HuH-7 (cell line): ENCODE results near the gene JMJD8.

Source experiments
- DNase-seq: peaks from one replicate; pipeline ENCODE4 v3.0.0; 2011; ENCODE audit warnings: low spot score

The JMJD8 gene

DNA sequence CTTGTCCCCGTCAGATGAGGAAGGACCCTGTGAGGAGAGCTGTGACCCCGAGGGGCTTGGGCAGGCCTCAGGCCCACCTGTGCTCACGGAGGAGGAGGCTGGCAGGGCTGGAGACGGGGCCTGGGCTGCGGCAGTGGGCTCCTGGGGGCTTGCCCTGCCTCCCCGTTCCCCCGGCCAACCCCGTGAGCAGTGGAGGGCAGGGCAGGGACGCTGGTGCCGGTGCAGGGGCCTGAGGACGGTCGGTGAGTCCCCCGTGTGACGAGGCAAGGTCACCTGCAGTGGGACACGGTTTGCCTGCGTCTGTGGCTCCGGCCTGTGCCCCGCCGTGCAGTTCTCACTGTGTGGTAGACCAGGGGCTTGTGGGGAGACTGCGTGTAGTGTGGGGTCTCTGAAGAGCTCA, 24.5 kb downstream of the JMJD8 start:
- DNase-seq, result no peak

DNA sequence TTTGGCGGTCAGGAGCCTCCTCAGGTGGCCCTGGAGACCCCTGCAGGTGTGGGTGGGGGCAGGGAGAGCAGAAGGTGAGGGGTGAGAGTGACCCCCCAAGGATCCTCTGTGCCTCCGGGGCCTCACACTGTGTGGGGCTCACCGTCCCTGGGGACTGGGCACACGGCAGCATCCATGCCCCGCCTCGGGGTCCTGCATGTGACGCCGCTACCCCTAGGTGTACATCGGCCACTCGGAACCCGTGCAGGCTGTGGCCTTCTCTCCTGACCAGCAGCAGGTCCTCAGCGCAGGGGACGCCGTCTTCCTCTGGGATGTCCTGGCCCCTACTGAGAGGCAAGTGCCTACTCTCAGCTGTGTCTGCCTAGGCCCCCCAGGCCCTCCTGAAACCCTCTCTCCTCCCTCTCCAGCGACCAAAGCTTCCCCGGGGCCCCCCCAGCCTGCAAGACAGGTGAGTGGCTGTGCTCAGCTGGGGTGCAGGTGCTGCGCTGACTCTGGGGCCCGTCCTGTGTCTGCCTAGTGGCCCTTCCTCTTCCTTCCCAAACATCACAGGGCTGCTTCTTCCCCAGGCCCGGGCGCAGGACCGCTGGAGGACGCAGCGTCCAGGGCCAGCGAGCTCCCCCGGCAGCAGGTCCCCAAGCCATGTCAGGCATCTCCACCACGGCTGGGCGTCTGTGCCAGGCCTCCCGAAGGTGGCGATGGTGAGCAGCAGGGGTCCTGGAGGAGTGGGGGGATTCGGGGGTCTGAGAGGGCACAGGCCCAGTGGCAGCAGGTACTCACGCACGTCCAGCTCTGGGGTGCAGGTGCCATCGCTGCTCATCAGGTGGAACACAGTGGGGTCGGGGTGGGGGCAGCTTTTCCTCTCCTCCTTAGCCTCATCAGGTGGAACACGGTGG, 25.2 kb downstream of the JMJD8 start:
- no peak for DNase-seq

DNA sequence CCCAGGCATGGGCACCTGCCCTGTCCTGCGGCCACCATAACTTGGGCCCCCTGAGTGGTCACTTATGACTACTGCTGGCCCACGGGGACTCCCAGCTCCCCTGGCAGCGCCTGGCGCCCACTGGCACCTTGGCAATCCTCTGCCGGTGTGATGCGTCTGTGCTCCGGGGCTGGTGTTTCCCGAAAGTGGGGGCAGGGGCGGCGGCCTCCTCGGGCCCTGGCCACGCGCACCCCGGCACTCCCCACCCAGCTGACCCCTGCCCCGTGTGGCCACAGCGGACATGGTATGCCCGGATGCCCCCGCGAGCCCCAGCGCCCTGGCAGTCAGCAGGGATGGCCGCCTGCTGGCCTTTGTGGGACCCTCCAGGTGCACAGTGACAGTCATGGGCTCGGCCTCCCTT, 26.6 kb downstream of the JMJD8 start:
- no peak for DNase-seq

DNA sequence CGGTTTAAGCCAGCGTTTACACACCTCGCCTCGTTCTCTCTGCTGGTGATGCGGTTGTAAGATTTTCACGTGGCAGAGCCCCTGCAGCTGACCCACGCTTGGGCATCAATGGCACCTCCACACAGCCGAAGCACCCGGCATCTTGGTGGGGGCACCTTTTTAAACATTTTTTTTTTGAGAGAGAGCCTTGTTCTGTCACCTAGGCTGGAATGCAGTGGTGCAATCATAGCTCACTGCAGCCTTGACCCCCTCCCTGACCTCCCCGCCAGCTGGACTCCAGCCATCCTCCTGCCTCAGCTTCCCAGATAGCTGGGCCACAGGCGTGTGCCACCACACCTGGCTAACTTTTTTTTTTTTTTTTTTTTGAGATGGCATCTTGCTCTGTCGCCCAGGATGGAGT, 30.1 kb downstream of the JMJD8 start:
- DNase-seq, result no peak

DNA sequence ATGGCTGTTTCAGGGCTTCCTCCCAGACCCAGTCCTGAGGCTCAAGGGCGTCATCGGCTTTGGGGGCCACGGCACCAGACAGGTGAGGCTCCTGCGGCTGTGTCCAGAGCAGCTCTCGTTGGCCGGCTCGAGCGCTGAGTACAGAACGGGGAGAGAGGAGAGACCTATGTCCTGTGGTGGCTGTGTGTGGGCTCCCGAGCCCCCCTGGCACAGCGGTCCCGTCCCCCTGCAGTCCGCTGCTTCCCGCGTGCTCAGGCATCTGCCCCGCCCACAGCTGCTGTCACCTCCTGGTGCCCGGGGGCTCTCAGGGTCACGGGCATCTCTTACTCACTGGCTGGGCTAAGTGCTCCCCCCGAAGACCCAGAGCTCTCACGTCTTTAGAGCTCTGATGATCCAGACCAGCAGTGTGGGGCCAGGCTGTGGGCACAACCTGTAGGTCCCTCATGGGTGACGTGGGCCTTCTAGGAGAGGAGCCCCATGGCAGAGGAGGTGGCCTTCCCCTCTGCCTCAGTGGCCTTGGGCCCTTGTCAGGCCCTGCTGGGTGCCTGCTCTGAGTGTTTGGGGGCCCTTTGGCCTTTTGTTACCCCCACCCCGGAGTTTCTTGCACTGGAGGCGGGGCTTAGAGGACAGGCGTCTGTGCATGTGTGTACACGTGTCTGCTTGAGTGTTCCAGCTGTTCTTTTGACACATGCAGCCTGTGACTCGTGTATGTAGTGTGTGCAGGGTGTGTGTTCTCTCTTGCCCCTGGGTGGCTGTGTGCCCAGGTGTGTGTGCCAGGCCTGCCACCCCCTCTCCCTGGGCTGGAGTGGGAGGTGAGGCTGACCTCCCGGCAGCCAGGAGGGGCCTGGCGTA, 31.5 kb downstream of the JMJD8 start:
- no peak for DNase-seq

DNA sequence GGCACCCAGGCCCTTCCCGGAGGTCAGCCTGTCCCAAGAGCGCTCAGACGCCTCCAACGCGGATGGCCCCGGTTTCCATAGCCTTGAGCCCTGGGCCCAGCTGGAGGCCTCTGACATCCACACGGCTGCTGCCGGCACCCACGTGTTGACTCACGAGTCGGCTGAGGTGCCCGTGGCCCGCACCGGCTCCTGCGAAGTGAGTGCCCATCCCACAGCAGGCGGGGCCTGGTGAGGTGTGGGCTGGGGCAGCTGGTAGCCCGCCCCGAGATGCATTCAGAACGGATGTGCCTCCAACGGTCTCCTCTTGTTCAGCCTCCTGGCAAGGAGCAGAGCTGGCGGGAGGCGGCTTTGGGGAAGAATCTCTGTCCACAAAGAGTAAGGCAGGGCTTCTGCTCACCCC, 32.3 kb downstream of the JMJD8 start:
- no peak for DNase-seq

DNA sequence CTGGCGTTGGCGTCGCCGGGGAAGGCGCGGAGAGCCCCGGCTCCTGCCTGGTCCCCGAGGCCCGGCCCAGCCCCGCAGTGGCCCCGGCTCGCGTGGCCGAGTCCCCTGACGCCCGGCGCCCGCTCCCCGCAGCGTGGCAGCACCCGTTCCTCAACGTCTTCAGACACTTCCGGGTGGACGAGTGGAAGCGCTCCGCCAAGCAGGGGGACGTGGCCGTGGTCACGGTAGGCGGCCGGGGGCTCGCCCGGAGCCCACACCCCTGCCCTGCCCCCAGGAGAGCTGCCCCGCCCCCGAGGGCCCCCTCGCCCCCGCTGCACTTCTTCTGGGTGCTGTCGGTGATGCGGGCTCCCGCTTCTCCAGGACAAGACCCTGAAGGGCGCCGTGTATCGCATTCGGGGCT, 34.5 kb downstream of the JMJD8 start:
- DNase-seq, result no peak

DNA sequence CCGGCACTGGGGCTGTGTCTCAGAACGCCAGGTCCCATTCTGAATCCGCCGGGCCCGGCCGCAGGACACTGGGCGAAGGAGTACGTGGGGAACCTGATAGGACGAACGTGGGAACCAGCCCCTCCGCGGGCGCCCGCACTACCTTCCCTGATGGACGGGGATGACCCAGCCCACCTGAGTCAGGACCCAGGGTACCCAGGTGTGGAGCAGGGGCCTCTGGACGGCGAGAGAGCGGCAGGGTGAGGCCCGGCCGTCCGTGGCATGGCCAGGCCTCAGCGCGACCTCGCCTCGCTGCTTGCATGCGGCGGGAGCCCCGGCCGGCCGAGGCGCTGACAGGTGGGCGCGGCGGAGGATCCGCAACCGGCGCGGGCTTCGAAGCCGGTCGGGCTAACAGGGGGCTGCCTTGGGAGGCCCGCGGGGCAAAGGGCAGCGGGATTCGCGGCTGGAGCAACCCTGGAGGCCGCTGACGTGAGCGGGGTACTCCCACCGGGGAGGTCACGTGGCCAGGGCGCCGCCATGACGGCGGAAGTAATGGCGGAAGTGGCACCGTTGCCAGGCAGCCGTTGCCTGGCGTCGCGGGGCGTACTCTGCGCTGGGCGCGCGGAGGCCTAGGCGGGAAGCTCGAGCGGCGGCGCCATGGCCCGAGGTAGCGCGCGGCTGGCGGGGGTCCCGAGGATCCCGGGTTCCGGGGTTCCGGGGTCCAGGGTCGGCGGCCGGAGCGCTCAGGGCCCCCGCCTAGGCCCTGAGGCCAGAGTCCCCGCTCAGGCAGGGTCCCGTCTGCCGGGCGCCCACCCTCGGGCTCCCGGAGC, 35.1 kb downstream of the JMJD8 start, which contains the start of gene WDR90:
TSS of gene WDR90 (plus strand) at position 585 of the 809 bp plus-strand sequence. CDS start at position 637, 52 bp downstream.
- peak; percentile 94 for DNase-seq

DNA sequence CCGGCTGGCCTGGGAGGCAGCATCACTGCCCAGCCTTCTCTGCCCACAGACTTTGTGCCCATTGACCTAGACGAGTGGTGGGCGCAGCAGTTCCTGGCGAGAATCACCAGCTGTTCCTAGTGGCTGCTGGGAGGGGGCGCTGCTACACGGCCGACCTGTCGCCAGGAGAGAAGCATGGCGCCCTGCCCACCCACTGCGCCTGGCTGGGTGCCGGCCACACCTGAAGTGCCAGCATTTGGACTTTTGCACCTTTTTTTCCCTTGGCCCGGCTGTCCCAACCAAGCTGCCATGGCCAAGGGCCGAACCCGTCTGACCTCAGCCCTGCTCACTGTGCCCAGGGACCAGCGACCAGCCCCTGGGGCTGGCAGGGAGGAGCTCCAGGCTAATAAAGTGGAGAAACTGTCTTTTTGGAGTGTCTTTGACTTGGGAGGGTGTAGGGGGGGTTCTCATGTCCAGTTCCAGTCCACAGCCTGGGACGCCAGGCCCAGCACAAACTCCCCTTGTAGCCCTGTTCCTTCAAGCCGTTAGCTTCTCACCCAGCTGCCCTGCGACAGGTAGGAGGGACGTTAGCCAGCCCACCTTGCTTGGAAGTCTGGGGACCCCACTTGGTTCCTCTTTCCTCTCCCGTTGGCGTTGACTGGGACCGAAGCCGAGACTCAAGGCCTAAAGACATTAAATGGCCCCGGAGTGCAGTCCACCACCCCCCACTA, 35.9 kb downstream of the JMJD8 start:
- no peak for DNase-seq

DNA sequence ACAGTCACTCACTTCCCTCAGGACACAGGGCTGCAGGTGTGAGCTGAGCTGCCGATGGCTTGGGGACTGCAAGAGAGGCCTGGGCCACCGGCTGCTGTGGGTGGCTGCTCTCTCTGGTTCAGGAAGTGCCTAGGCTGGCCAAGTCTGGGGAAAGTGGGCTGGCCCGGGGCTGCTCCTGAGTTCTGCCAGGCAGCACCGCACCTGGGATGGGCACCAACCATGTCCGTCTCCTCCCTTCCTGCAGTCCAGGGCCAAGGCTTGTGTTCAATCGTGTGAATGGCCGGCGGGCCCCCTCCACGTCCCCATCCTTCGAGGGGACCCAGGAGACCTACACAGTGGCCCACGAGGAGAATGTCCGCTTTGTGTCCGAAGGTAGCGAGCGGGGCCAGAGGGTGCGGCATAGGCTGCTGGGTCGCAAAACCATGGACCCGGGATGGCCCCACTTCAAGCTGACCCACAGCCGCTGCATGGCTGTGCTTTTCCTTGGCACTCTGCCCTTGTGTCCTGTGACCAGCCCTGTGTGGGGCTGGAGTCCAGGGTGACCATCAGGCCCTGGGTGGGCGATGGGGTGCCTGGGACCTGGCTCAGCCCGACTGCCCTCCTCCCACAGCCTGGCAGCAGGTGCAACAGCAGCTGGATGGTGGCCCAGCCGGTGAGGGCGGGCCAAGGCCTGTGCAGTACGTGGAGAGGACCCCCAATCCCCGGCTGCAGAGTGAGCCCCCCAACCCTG, 36.8 kb downstream of the JMJD8 start:
- no peak for DNase-seq

DNA sequence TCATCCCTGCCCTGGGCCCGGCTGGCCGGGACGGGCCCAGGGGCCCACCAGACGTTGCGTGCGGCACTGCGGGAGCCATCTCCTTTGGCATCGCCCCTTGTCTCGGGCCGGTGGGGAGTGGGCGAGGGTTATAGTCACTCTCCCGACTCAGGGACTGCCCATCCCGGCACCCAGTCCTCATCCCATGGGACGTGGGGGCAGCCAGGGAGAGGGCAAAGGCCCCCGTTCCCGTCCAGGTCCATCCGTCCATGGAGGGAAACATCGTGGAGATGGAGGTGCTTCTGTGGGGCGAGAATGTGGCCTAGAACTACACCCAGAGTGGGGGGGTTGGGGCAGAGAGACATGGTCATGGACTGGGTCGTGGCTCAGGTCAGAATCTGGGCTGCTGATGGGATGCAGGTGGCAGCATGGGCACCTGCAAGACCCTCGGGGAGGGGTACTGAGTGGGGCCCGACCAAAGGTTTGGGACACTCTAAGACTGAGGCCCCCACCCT, 37.4 kb downstream of the JMJD8 start:
- no peak for DNase-seq

DNA sequence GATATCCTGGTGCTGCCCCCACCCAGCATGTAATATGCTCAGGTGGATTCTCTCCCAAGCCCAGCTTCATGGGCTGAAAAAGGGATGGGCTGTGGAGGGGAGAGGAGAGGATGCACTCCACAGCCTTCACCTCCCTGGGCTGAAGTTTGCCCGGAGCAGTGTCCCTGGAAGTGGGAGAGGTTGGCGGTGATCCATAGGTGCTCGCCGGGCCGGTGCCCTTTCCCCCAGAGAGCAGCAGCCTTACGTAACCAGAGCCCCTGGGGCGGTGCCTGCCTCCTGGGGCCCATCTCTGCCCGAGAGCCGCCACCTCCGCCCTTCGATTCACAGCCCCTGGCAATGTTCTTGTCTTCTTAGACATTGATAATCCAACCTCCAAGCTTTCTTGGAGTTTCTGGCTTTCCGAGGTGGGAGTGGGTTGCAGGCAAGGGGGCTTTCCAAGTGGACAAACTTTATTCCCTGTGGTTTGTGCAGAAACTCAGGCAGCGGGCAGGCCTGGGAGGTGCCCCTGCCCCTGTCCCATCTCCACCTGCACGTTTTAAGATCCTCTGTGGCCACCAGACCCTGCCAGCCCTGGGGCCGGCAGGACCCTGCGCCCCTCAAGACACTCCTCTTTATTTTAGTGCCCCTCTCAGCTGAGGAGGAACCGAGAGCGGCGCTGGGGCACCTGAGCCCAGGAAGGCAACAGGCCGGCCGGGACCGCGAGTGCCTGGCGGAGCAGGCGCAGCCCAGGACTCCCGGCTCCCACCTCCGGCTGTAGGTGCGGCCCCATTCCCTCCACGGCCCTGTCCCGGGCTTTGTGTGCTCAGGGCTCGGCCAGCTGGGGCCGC, 38.1 kb downstream of the JMJD8 start:
- peak; percentile 61 for DNase-seq

DNA sequence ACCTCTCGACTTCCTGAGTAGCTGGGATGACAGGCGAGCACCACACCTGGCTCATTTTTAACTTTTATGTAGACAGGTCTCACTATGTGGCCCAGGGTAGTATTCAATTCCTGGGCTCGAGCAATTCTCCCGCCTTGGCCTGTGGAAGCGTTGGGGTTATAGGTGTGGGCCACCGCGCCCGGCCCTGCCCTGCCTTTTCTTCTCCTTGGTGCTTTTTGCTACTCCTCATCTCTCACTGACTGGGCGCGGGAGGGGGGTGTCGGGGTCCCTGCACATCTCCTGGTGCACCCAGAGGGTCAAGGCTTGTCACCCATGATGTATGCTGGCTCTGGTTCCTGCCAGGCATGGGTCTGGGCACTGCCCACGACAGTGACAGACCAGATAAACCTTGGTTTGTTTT, 39.6 kb downstream of the JMJD8 start:
- no peak for DNase-seq

DNA sequence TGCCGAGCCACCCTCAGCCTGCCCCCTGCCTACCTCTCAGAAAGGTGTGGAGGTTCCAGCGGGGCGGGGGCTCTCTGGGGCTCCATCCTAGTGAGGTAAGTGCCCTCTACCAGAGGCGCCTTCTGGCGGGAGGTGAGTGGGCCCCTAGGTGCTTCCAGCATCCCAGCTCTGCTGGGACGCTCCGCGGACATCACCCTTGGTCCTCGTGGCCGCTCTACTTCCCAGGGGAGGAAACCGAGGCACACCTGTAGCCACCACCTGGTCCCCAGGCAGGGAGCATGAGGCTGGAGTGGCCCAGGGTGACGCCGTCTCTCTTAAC, 41.1 kb downstream of the JMJD8 start:
- DNase-seq, result no peak

DNA sequence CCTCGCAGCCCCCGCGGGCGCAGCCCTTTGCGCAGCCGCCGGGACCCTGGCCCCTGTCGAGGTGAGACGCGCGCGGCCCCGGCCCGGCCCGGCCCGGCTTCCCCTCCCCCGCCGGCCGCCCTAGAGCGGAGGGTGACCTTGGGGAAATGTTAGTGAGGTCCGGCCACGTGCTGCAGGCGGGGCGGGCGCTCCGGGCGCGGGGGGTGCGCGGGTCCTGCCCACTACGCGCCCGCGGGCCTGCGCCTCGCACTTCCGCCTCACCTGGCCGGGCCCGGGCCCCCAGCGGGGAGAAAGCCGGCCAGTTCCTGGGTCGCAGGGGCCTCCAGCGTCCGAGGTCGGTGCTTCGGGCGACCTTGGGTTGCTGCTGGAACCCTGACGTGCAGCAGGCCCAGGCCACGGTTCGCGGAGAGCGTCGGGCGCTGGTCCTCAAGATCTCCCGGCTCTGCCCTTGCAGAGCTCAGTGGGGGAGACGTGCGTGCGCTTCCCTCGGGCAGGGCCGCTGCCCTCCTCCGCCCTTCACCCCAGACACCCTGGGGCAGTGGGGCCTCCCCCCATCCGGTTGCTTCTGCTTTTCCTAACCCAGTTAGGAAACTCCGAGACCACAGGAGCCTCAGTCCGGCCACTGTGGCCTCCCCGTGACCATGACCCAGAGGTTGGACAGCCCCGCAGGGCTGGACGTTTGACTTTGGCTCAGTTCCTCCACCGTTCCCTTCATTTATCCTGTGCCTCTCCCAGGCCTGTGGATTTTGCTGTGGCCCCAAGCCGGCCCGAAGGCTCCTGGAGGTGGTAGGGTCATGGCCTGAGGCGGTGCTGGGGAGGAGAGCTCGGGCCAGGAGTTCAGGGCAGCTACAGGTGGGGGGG, 41.7 kb downstream of the JMJD8 start:
- DNase-seq, result peak; percentile 44

DNA sequence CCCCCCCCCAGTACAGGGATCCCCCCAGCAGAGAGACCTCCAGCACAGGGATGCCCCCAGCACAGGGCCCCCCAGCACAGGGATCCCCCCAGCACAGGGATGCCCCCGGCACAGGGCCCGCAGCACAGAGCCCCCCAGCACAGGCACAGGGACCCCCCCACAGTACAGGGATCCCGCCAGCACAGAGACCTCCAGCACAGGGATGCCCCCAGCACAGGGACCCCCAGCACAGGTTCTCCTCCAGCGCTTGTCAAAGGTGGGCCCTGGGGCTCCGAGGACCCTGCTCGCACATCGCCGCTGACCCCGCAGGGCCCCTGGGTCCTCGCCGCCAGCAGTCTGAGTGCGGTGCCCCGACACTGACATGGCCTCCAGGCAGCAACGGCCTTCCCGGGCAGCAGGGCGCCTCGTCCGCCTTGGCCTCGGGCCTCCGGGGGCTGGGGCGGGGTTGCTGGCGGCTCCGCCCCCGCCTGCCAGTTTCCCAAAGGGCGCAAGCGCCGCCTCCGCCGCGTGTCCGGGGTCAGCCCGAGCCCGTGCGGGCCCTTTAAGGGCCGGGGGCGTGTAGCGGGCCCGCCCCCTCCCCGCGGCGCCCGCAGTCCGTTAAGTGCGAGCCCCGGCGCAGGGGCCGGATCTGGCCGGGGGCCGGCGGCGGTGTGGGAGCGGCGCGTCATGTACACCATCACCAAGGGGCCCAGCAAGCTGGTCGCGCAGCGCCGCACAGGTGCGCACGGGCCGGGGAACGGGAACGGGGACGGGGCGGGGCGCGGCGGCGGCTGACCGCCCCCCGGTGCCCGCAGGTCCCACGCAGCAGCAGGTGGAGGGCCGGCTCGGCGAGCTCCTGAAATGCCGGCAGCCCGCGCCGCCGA, 42.6 kb downstream of the JMJD8 start, which contains the start of gene MCRIP2:
TSS of gene MCRIP2 (plus strand) at position 503 of the 863 bp plus-strand sequence. CDS start at position 667, 164 bp downstream.
- DNase-seq, result peak; percentile 86

DNA sequence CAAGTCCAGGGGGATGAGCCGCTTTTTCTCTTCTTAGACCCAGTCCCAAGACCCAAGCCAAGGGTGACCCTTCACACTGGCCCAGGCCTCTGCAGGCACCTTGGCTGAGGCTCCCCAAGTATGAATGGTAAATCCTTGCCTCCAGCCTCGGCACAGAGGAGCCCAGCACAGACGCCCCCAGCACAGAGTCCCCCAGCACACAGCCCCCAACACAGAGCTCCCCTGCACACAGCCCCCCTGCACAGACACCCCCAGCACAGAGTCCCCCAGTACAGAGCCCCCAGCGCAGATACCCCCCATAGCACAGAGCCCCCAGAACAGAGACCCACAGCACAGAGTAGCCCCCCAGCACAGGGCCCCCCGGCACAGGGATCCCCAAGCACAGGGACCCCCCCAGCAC, 43.5 kb downstream of the JMJD8 start:
- no peak for DNase-seq

DNA sequence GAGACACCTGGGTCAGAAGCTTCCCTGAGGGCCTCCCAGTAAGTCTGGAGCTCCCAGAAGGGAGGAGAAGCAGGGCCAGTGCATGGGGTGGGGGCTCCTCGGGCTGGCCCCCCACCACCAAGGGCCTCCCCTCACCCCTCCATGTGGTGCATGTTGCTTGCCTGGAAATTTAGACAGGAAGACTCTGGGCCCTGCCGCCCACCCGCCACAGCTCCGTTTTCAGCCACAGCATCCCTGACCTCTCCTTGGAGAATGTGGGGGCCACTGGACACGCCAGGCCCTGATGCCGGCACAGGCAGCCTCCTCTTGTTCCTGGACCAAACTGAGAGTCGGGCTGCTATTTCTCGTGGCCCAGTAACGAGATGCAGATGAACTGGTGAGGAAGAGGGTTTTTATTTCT, 45.3 kb downstream of the JMJD8 start:
- DNase-seq, result no peak
